Measurements from ENCODE around the gene VIPR1.
"Not testable (repeated sequence)": the region's sequence is repeated elsewhere in the genome, so short reads cannot be mapped to it uniquely, and the experiment has no call there.

GRCh38 chr3:42579346-42579745, 76.9 kb downstream of the VIPR1 start:
- not testable (repeated sequence) for TF ChIP-seq CTCF (IDR thresholded peaks at IDR 0.05; ENCODE audit: low read depth, low read length); EZH2phosphoT487 (IDR thresholded peaks at IDR 0.05; ENCODE audit: low read depth)
